Vagina (tissue), 2 donors: ENCODE results near the gene DDX51. TPM values are rescaled to one million over a fixed set of nuclear protein-coding genes. Genes with fewer than 3 reads are reported as not detected.

Experiments used
- DNase-seq, 2 donors: peaks; one replicate each; pipeline ENCODE4 v3.0.0-alpha.2; 2017; ENCODE audit errors: extremely low spot score in 2 of 2
- H3K27ac ChIP-seq: fragments of 200-600 bp; sonication (generic); one replicate; pipeline ENCODE4 v1.5.1; 2019
- H3K27me3 ChIP-seq: fragments of 200-600 bp; sonication (generic); one replicate; pipeline ENCODE4 v1.5.1; 2019
- H3K36me3 ChIP-seq, 2 donors: fragments of 200-600 bp; sonication (generic); one replicate each; pipeline ENCODE4 v1.5.1; 2017 to 2019
- H3K4me1 ChIP-seq: fragments of 200-600 bp; sonication (generic); one replicate; pipeline ENCODE4 v1.5.1; 2019
- H3K4me3 ChIP-seq, 2 donors: fragments of 200-600 bp; sonication (generic); 1 replicate in 1 of 2; 2 replicates in 1 of 2; pipeline ENCODE4 v1.5.1; 2016 to 2019
- H3K9me3 ChIP-seq: fragments of 200-600 bp; sonication (generic); one replicate; pipeline ENCODE4 v1.5.1; 2019
- CTCF ChIP-seq, 3 experiments: fragments of 450-650 bp in 2 of 3; fragments of 200-600 bp in 1 of 3; sonication (generic) in 1 of 3; IDR thresholded peaks; one replicate each; pipeline ENCODE4 v1.5.1; 2017 to 2019; ENCODE audit warnings: antibody characterized with exemption in 3 of 3, mild to moderate bottlenecking in 2 of 3, moderate library complexity in 2 of 3
- POLR2A ChIP-seq, 2 donors: fragments of 450-650 bp; IDR thresholded peaks; one replicate each; pipeline ENCODE4 v1.6.1; 2017; ENCODE audit warnings: antibody characterized with exemption in 2 of 2, mild to moderate bottlenecking in 2 of 2, moderate library complexity in 2 of 2
- POLR2AphosphoS5 ChIP-seq, 2 donors: sonication (generic); formaldehyde crosslinking; IDR thresholded peaks; one replicate each; pipeline ENCODE4 v1.9.0; 2017; ENCODE audit warnings: antibody characterized with exemption in 2 of 2, mild to moderate bottlenecking in 2 of 2, low read depth in 1 of 2; ENCODE audit not compliant: insufficient read depth in 1 of 2
- intact Hi-C: fragments of 100-400 bp; cut with DNase I; formaldehyde crosslinking; loops from one replicate; pipeline ENCODE4 v1.15.1; 2023
- total RNA-seq: library from RNA; depleted of rRNA; stranded (reverse); fragments of >200 nt; gene quantifications from one replicate; pipeline ENCODE4 v1.2.3, GENCODE V29; 2016

Gene DDX51
- total RNA-seq, 1 donor from 2014 or later: 11.3 TPM

GRCh38 chr12:132189378-132190011, 45.4 kb upstream of the DDX51 start:
- Histone ChIP-seq H3K36me3 (no peaks in the 10 kb centered on the region), H3K9me3 (peaks cover 9% of the 10 kb centered on the region), H3K4me3 (peak overlapping the region; percentile 58 to 64), H3K27ac (peak overlapping the region; percentile 75), H3K4me1 (peaks cover 26% of the 10 kb centered on the region), H3K27me3 (no peaks in the 10 kb centered on the region)
- intact Hi-C loops: no loop called here
- TF ChIP-seq POLR2A (IDR thresholded peaks at IDR 0.05) (no peak), CTCF (IDR thresholded peaks at IDR 0.05) (peak in 1 of 3 experiments; percentile 13), POLR2AphosphoS5 (IDR thresholded peaks at IDR 0.05; ENCODE audit: insufficient read depth in 1 of 2, low read depth in 1 of 2) (peak in 1 of 2 donors; percentile 75)
- DNase-seq: no peak

GRCh38 chr12:132188916-132189325, 44.8 kb upstream of the DDX51 start:
- peaks cover 26% of the 10 kb centered on the region for H3K4me1 ChIP-seq
- H3K9me3 ChIP-seq: peaks cover 9% of the 10 kb centered on the region
- H3K27me3 ChIP-seq: no peaks in the 10 kb centered on the region
- no peak for DNase-seq
- peak overlapping the region; percentile 58 to 64 for H3K4me3 ChIP-seq
- intact Hi-C loops: no loop called here
- peak overlapping the region; percentile 75 for H3K27ac ChIP-seq
- no peak for TF ChIP-seq POLR2A (IDR thresholded peaks at IDR 0.05)
- no peak for TF ChIP-seq POLR2AphosphoS5 (IDR thresholded peaks at IDR 0.05; ENCODE audit: insufficient read depth in 1 of 2, low read depth in 1 of 2)
- TF ChIP-seq CTCF (IDR thresholded peaks at IDR 0.05): no peak
- H3K36me3 ChIP-seq: no peaks in the 10 kb centered on the region

- peak overlapping the region; percentile 58 to 64 for H3K4me3 ChIP-seq
- H3K27me3 ChIP-seq: no peaks in the 10 kb centered on the region
- no peak for DNase-seq
- peaks cover 26% of the 10 kb centered on the region for H3K4me1 ChIP-seq
- H3K36me3 ChIP-seq: no peaks in the 10 kb centered on the region
- intact Hi-C loops: no loop called here
- TF ChIP-seq POLR2AphosphoS5 (IDR thresholded peaks at IDR 0.05; ENCODE audit: insufficient read depth in 1 of 2, low read depth in 1 of 2) (no peak), CTCF (IDR thresholded peaks at IDR 0.05) (no peak), POLR2A (IDR thresholded peaks at IDR 0.05) (no peak)
- peaks cover 9% of the 10 kb centered on the region for H3K9me3 ChIP-seq
- H3K27ac ChIP-seq: no peak overlapping the region
Observed at GRCh38 chr12:132188451-132188901, 44.4 kb upstream of the DDX51 start.

- Histone ChIP-seq H3K9me3 (peaks cover 9% of the 10 kb centered on the region), H3K27me3 (no peaks in the 10 kb centered on the region), H3K27ac (no peak overlapping the region), H3K36me3 (no peaks in the 10 kb centered on the region), H3K4me1 (peaks cover 26% of the 10 kb centered on the region), H3K4me3 (no peak overlapping the region)
- TF ChIP-seq POLR2A (IDR thresholded peaks at IDR 0.05): no peak
- no peak for TF ChIP-seq CTCF (IDR thresholded peaks at IDR 0.05)
- TF ChIP-seq POLR2AphosphoS5 (IDR thresholded peaks at IDR 0.05; ENCODE audit: insufficient read depth in 1 of 2, low read depth in 1 of 2): no peak
- intact Hi-C loops: no loop called here
- DNase-seq: no peak
Observed at GRCh38 chr12:132187646-132188450, 43.7 kb upstream of the DDX51 start.
